Endothelial cell of umbilical vein (primary cell): ENCODE results near the gene APBB2. TPM values are rescaled to one million over a fixed set of nuclear protein-coding genes. Genes with fewer than 3 reads are reported as not detected.

ENCODE experiments used
- BruUV-seq: library from RNA; stranded (reverse); fragments of 400-500 nt; replicated peaks from 2 replicates; lab custom pipeline; 2021; lab: Mats Ljungman, UMichigan
- CTCF ChIA-PET: fragments of 300-600, 350-600 bp; sonication (Branson Sonifier 250); formaldehyde crosslinking; loops from one replicate; lab custom pipeline; 2021; ENCODE audit warnings: antibody characterized with exemption, inconsistent platforms; lab: Charles Lee
- POLR2A ChIA-PET: fragments of 300-600, 350-600 bp; sonication (Branson Sonifier 250); formaldehyde crosslinking; loops from one replicate; lab custom pipeline; 2021; ENCODE audit warnings: antibody characterized with exemption, inconsistent platforms; lab: Charles Lee
- DNase-seq: peaks from one replicate; pipeline ENCODE4 v3.0.0-alpha.2; 2011; ENCODE audit warnings: low read depth, low spot score
- FAIRE-seq: peaks from 2 replicates; lab custom pipeline; 2011; peaks lifted over from hg19 to GRCh38; lab: Jason Lieb, UNC
- H2AFZ ChIP-seq: 2 replicates; pipeline ENCODE4 v1.6.0; 2012; ENCODE audit warnings: low read depth, low read length, control low read depth, inconsistent platforms
- H3K27ac ChIP-seq: 2 replicates; pipeline ENCODE4 v1.5.1; 2011; ENCODE audit warnings: low read depth, mild to moderate bottlenecking, control low read depth, low read length, moderate library complexity; ENCODE audit not compliant: insufficient read depth
- H3K27me3 ChIP-seq, 2 experiments: 2 replicates each; pipeline versions ENCODE4 v1.6.0 to v1.6.1; 2011; ENCODE audit warnings: low read length in 2 of 2, mixed read lengths in 1 of 2; ENCODE audit not compliant: control insufficient read depth in 2 of 2, insufficient read depth in 2 of 2
- H3K36me3 ChIP-seq, 2 experiments: 2 replicates in 1 of 2; 3 replicates in 1 of 2; pipeline ENCODE4 v1.5.1; 2011; ENCODE audit warnings: low read length in 2 of 2, mild to moderate bottlenecking in 1 of 2, moderate library complexity in 1 of 2; ENCODE audit not compliant: control insufficient read depth in 2 of 2, insufficient read depth in 2 of 2; ENCODE audit errors: extremely low read depth in 1 of 2
- H3K4me1 ChIP-seq: 3 replicates; pipeline ENCODE4 v1.5.1; 2011; ENCODE audit warnings: mild to moderate bottlenecking, low read length; ENCODE audit not compliant: control insufficient read depth, insufficient read depth; ENCODE audit errors: extremely low read depth
- H3K4me2 ChIP-seq: 2 replicates; pipeline ENCODE4 v1.6.1; 2011; ENCODE audit warnings: low read length, control low read depth, mixed read lengths; ENCODE audit not compliant: insufficient read depth
- H3K4me3 ChIP-seq, 3 experiments: fragments of 200-600 bp in 1 of 3; sonication (generic), shearing (Covaris generic) in 1 of 3; replicated peaks in 1 of 3; 2 replicates each; pipeline ENCODE4 v1.5.1; 2011 to 2016; ENCODE audit warnings: control low read depth in 3 of 3, low read length in 3 of 3, mild to moderate bottlenecking in 2 of 3, inconsistent platforms in 1 of 3, low read depth in 1 of 3, moderate library complexity in 1 of 3; ENCODE audit not compliant: insufficient read depth in 1 of 3
- H3K79me2 ChIP-seq: 2 replicates; pipeline ENCODE4 v1.6.0; 2012; ENCODE audit warnings: low read length, inconsistent platforms; ENCODE audit not compliant: control insufficient read depth, insufficient read depth
- H3K9ac ChIP-seq: replicated peaks from 2 replicates; pipeline ENCODE3; 2011; ENCODE audit warnings: low read length, control low read depth; ENCODE audit not compliant: insufficient read depth; ENCODE audit errors: extremely low read depth
- H3K9me1 ChIP-seq: replicated peaks from 3 replicates; pipeline ENCODE4 v1.6.0; 2011; ENCODE audit warnings: mild to moderate bottlenecking, low read length; ENCODE audit not compliant: control insufficient read depth, insufficient read depth; ENCODE audit errors: extremely low read depth
- H3K9me3 ChIP-seq: replicated peaks from 2 replicates; pipeline ENCODE4 v1.5.1; 2012; ENCODE audit warnings: low read length, inconsistent platforms; ENCODE audit not compliant: control insufficient read depth, insufficient read depth
- H4K20me1 ChIP-seq: replicated peaks from 2 replicates; pipeline ENCODE3; 2011; ENCODE audit warnings: mild to moderate bottlenecking, low read length; ENCODE audit not compliant: control insufficient read depth, insufficient read depth; ENCODE audit errors: extremely low read depth
- EZH2 ChIP-seq: IDR thresholded peaks from 2 replicates; pipeline ENCODE4 v1.6.1; 2012; ENCODE audit warnings: borderline replicate concordance, low read depth, mild to moderate bottlenecking, moderate library complexity, low read length, inconsistent platforms; ENCODE audit not compliant: severe bottlenecking
- GATA2 ChIP-seq: IDR thresholded peaks from 2 replicates; pipeline ENCODE4 v1.7.0; 2011; ENCODE audit warnings: low read depth, mild to moderate bottlenecking, moderate library complexity, mixed read lengths, low read length; ENCODE audit not compliant: insufficient read length, insufficient read depth
- JUN ChIP-seq: IDR thresholded peaks from 2 replicates; pipeline ENCODE4 v1.6.1; 2011; ENCODE audit warnings: borderline replicate concordance, low read depth; ENCODE audit not compliant: insufficient read length, insufficient read depth
- MAX ChIP-seq: IDR thresholded peaks from 2 replicates; pipeline ENCODE4 v1.6.1; 2011; ENCODE audit not compliant: insufficient read depth, insufficient read length
- MYC ChIP-seq: IDR thresholded peaks from one replicate; pipeline ENCODE4 v1.6.1; 2011; ENCODE audit warnings: mild to moderate bottlenecking, low read depth, low read length
- POLR2A ChIP-seq: IDR thresholded peaks from 2 replicates; pipeline ENCODE4 v1.6.1; 2012; ENCODE audit warnings: low read depth, mild to moderate bottlenecking, control low read depth, low read length
- POLR2AphosphoS5 ChIP-seq: IDR thresholded peaks from 2 replicates; pipeline ENCODE4 v1.6.1; 2012; ENCODE audit warnings: low read depth, mild to moderate bottlenecking, control low read depth, low read length, moderate library complexity; ENCODE audit not compliant: insufficient read depth
- dilution Hi-C: fragments of 300-500 bp; cut with MboI; formaldehyde crosslinking; loops from one replicate; pipeline ENCODE4 v1.15.0; 2019; ENCODE audit warnings: low sequenced_read_pairs; ENCODE audit not compliant: extremely low pct_ligation_motif_present
- intact Hi-C: fragments of 100-400 bp; cut with micrococcal nuclease; formaldehyde crosslinking; loops from one replicate; pipeline ENCODE4 v1.10.0; 2022
- polyA plus RNA-seq, 4 experiments: library from polyadenylated mRNA; depleted of rRNA in 3 of 4; stranded (reverse) in 3 of 4; unstranded in 1 of 4; fragments of >200 nt; gene quantifications; 2 replicates each; pipeline versions ENCODE4 v1.2.1 to v1.2.3, GENCODE V29; 2011 to 2012; ENCODE audit warnings: missing spikeins in 1 of 4
- total RNA-seq: library from RNA; stranded (reverse); gene quantifications from 2 replicates; pipeline ENCODE4 v1.2.3, GENCODE V29; 2021

Gene APBB2
- total and polyA plus RNA-seq, 2 donors (not counting 3 experiments of a cell fraction or from before 2014, with no cell fraction given) = 79.8 to 124 TPM

GRCh38 chr4:41133454-41134018, 80.8 kb downstream of the APBB2 start:
- peak overlapping the region; percentile 41 for H3K4me2 ChIP-seq
- H3K27me3 ChIP-seq = no peaks in the 10 kb centered on the region
- TF ChIP-seq GATA2 (no peak), MYC (no peak), MAX (no peak), POLR2A (no peak), EZH2 (no peak)
- peaks cover 2% of the 10 kb centered on the region for H3K9me1 ChIP-seq
- FAIRE-seq = no peak
- peak; percentile 40 for DNase-seq
- H3K9ac ChIP-seq = no peak overlapping the region
- dilution Hi-C loops = no loop called here
- no TSS peak for BruUV-seq
- intact Hi-C loops = no loop called here
- no peak overlapping the region for H3K4me3 ChIP-seq
- H3K4me1 ChIP-seq = peaks cover 24% of the 10 kb centered on the region
- peaks cover 3% of the 10 kb centered on the region for H4K20me1 ChIP-seq
- no peak overlapping the region for H2AFZ ChIP-seq
- ChIA-PET CTCF (interaction anchor here (0.7 to 2.3 kb wide), 6 partner anchors 10 to 157 kb away, joined by 3 to 9 read pairs (median 4); no protein-coding TSS in a partner anchor), POLR2A (no interaction called here)
- no peaks in the 10 kb centered on the region for H3K36me3 ChIP-seq
- H3K9me3 ChIP-seq = no peaks in the 10 kb centered on the region
- H3K79me2 ChIP-seq = peaks cover 95% of the 10 kb centered on the region
- peak overlapping the region; percentile 28 for H3K27ac ChIP-seq

GRCh38 chr4:41132055-41132683, 82.2 kb downstream of the APBB2 start:
- H3K79me2 ChIP-seq = peaks cover 94% of the 10 kb centered on the region
- H3K27me3 ChIP-seq = no peaks in the 10 kb centered on the region
- DNase-seq (no peak), FAIRE-seq (peak; percentile 44)
- no TSS peak for BruUV-seq
- H3K27ac ChIP-seq = no peak overlapping the region
- H3K4me1 ChIP-seq = peaks cover 24% of the 10 kb centered on the region
- intact Hi-C loops (no loop called here), dilution Hi-C loops (no loop called here)
- ChIA-PET CTCF (interaction anchor here (1.2 to 2.3 kb wide), 5 partner anchors 11 to 156 kb away, joined by 3 to 9 read pairs (median 4); no protein-coding TSS in a partner anchor), POLR2A (no interaction called here)
- no peaks in the 10 kb centered on the region for H3K36me3 ChIP-seq
- H3K4me3 ChIP-seq = no peak overlapping the region
- no peak overlapping the region for H3K4me2 ChIP-seq
- H3K9me3 ChIP-seq = no peaks in the 10 kb centered on the region
- H4K20me1 ChIP-seq = peaks cover 3% of the 10 kb centered on the region
- TF ChIP-seq POLR2AphosphoS5 (no peak), JUN (no peak)
- peaks cover 2% of the 10 kb centered on the region for H3K9me1 ChIP-seq
- no peak overlapping the region for H2AFZ ChIP-seq
- H3K9ac ChIP-seq = no peak overlapping the region
